GM19351 (cell line): ENCODE results near the gene BSG.

Experiments used
- ATAC-seq: cut with Tn5 transposase; IDR thresholded peaks from one replicate; pipeline ENCODE4 v1.9.1; 2021; ENCODE audit warnings: mild to moderate bottlenecking, moderate library complexity; ENCODE audit not compliant: unreplicated experiment

BSG gene

GRCh38 chr19:572140-572742, at the start of gene BSG:
TSS of gene BSG (plus strand) at chr19:572596. CDS start at chr19:572635, 39 bp downstream.
- peak; percentile 56 for ATAC-seq

- no peak for ATAC-seq
Measured at GRCh38 chr19:522726-523125, 49.7 kb upstream of the BSG start.

GRCh38 chr19:524062-524674, 48.2 kb upstream of the BSG start:
- no peak for ATAC-seq

GRCh38 chr19:525029-525428, 47.4 kb upstream of the BSG start:
- ATAC-seq: no peak

- no peak for ATAC-seq
Measured at GRCh38 chr19:525857-526419, 46.5 kb upstream of the BSG start.

GRCh38 chr19:530134-531008, 42.0 kb upstream of the BSG start:
- no peak for ATAC-seq

- peak; percentile 55 for ATAC-seq
Measured at GRCh38 chr19:531009-531752, 41.2 kb upstream of the BSG start.

- peak; percentile 24 for ATAC-seq
Measured at GRCh38 chr19:531753-532560, 40.4 kb upstream of the BSG start, which contains the start of gene CDC34. TSS of gene CDC34 (plus strand) at chr19:531760. CDS start at chr19:531932, 172 bp downstream.

GRCh38 chr19:532561-533363, 39.6 kb upstream of the BSG start:
- no peak for ATAC-seq

- no peak for ATAC-seq
Measured at GRCh38 chr19:533364-534058, 38.9 kb upstream of the BSG start.

GRCh38 chr19:534088-534487, 38.3 kb upstream of the BSG start:
- no peak for ATAC-seq

- ATAC-seq: no peak
Measured at GRCh38 chr19:535017-535835, 37.2 kb upstream of the BSG start.

- ATAC-seq: no peak
Measured at GRCh38 chr19:536031-536880, 36.1 kb upstream of the BSG start.

- no peak for ATAC-seq
Measured at GRCh38 chr19:536881-537404, 35.5 kb upstream of the BSG start.

- no peak for ATAC-seq
Measured at GRCh38 chr19:538641-539428, 33.6 kb upstream of the BSG start.
